Mammary epithelial cell (primary cell): ENCODE measurements around the gene IL22.

Source experiments
- CTCF ChIP-seq, 2 donors: IDR thresholded peaks in 1 of 2; conservative IDR thresholded peaks in 1 of 2; 2 replicates each; pipeline ENCODE4 v1.5.1; 2011 to 2012; ENCODE audit warnings: inconsistent platforms in 2 of 2, low read length in 2 of 2, mild to moderate bottlenecking in 2 of 2, control low read depth in 1 of 2, low read depth in 1 of 2; ENCODE audit not compliant: insufficient read depth in 1 of 2; ENCODE audit errors: extremely low read depth in 1 of 2
- EZH2 ChIP-seq: IDR thresholded peaks from 2 replicates; pipeline ENCODE4 v1.6.1; 2012; ENCODE audit warnings: low read length, inconsistent platforms, borderline replicate concordance

GRCh38 chr12:68236421-68237059, 16.9 kb downstream of the IL22 start:
- TF ChIP-seq CTCF (conservative IDR thresholded peaks at IDR 0.05 in 1 of 2, IDR thresholded peaks at IDR 0.05 in 1 of 2; ENCODE audit: extremely low read depth in 1 of 2, insufficient read depth in 1 of 2, low read depth in 1 of 2, low read length in 2 of 2) (no peak), EZH2 (no peak)
